Hematopoietic multipotent progenitor cell treated with erythropoietin and hydrocortisone succinate and interleukin-3 and kit ligand, for 4 days (in vitro differentiated cells): Measurements from ENCODE around the gene RPL18.
A peak's percentile ranks its signal among the peaks of the same experiment; 100 is the strongest.

ENCODE experiments used
- DNase-seq: peaks from one replicate; pipeline ENCODE4 v3.0.0-alpha.2; 2015

Gene RPL18

DNA sequence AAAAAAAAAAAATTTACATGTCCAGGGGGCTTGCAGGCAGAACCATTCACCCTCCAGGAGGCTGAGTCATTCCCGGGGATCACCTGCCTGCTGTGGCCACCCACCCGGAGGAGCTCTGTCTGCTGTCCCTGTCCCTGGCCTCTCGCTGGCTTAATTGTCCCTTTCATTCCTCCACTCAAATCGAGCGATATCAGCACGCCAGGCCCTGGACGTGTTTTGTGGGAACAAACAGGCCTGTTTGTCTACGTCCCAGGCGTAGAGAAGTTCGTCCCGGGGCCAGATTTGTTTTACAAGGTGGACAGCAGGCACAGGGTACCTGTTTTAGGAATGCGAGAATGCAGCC lies 45.8 kb downstream of the RPL18 start:
- DNase-seq, result no peak

DNA sequence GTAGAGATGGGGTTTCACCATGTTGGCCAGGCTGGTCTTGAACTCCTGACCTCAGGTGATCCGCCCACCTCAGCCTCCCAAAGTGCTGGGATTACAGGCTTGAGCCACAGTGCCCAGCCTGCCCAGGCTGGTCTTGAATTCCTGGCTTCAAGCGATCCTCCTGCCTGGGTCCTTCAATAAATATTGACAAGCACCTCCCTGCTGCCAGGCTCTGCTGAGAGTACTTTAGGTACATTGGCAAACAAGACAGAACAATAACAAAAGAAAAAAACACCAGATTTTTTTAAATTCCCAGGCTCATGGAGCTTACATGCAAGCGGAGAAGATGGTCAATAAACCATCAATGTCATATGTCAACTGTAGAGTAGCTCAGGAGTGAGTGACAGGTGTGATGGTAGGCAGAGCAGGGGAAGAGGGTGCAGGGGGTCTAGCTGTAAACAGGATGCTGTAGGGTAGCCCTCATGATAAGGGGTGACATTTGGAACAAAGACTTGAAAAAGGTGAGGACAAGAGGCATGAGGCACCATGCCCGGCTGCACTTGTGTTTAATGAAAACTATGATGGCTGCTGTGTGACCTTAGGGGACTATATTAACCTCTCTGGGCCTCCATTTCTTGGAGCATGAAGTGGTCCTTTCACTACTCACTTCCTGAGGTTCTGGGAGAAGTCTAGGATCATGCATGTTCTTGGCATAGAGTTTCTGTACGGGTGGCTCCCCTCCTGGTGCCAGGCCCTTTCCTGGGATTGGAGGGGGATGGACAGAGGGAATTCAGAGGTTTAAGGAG lies 47.4 kb downstream of the RPL18 start:
- no peak for DNase-seq

DNA sequence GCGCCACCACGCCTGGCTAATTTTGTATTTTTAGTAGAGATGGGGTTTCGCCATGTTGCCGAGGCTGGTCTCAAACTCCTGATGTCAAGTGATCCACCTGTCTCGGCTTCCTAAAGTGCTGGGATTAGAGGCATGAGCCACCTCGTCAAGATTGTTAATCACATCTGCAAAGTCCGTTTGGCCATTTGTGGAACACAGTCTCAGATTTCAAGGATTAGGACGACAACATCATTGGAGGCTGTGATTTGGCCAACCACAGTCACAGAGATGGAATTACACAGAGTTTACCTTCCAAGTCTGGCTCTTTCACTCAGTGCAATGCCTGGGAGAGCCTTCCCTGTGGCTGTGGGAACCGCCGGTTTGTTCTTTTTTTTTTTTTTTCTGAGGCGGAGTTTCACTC lies 49.2 kb downstream of the RPL18 start:
- DNase-seq, result no peak

DNA sequence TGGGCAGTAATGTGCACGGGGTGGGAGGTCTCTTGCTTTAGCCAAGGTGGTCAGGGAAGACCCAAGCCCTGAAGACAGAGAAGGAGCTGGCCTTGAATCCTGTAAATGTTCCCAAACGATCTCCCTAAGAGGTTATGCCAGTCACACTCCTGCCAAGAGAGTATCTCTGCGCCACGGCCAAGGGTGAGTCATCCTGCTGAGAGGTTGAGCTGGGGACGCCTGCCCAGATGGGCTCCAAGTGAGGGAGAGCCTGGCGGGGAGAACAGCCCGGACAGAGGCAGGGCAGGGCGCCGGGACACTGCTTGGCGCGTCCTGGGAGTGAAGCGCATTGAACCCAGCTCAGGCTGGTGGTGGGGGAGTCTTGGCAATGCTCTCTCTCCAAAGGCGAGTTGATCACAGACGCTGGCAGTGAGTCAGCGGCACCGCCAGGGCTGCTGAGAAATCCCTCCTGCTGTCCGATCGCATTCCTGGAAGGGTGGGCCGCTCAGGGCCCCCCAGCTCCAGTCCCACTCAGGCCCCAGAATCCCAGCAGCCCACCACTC lies 50.6 kb downstream of the RPL18 start:
- DNase-seq, result peak; percentile 58
